ENCODE data around the gene TMEM53. TPM values are rescaled to one million over a fixed set of nuclear protein-coding genes. Genes with fewer than 3 reads are reported as not detected.
A peak's percentile ranks its signal among the peaks of the same experiment; 100 is the strongest.
"Not testable (repeated sequence)": the region's sequence is repeated elsewhere in the genome, so short reads cannot be mapped to it uniquely, and the experiment has no call there.

Gene TMEM53
- total and polyA plus RNA-seq, 5 donors: 12.0 to 16.8 (median 13.3) TPM

DNA sequence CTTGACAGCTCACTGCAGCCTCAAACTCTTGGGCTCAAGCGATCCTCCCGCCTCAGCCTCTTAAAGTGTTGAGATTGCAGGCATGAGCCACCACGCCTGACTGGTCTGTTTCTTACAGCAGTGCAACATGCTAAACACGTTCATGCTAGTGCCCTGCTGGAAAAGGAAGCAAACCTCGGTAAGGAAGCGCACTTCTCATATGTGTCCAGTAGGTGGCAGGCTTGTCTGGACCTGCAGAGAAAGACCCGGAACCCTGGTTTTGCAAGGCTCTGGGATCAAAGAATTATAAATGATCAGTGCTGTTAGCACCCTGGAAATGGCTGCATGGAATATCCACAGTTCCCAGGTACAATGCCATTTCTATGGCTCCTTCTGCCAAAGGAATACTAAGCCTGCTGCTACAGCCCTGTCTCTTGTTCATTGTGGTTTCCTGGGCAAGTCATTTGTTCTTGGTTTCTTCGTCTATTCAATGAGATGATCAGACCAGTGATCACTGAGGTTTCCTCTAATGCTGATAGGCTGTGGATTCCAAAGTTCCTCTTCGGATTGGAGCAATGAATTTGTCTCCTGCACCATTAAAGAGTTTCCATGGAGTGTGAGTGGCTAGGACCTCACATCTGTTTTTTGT, 40.8 kb upstream of the TMEM53 start:
- H3K4me3 ChIP-seq (ENCODE audit: low read length): no peak overlapping the region
- WGBS: 9% methylated on average over 9 of the region's 9 CpGs
- no peaks in the 10 kb centered on the region for H3K27me3 ChIP-seq (ENCODE audit: control insufficient read depth, insufficient read depth)
- no peaks in the 10 kb centered on the region for H3K9me3 ChIP-seq (ENCODE audit: control insufficient read depth, low read length)
- no peak overlapping the region for H3K27ac ChIP-seq (ENCODE audit: low read length)
- ATAC-seq: peak; percentile 77 to 82
- no peaks in the 10 kb centered on the region for H3K4me1 ChIP-seq (ENCODE audit: control insufficient read depth, insufficient read depth, low read length)
- intact Hi-C loops (cut with DNase I): no loop called here
- DNase-seq: peak in 2 of 3 donors; percentile 37 to 62

- H3K27ac ChIP-seq (ENCODE audit: low read length): no peak overlapping the region
- no peak for ATAC-seq
- WGBS: 90% methylated on average over 7 of the region's 7 CpGs
- no peaks in the 10 kb centered on the region for H3K9me3 ChIP-seq (ENCODE audit: control insufficient read depth, low read length)
- DNase-seq: no peak
- no peaks in the 10 kb centered on the region for H3K4me1 ChIP-seq (ENCODE audit: control insufficient read depth, insufficient read depth, low read length)
- H3K27me3 ChIP-seq (ENCODE audit: control insufficient read depth, insufficient read depth): no peaks in the 10 kb centered on the region
- no peak overlapping the region for H3K4me3 ChIP-seq (ENCODE audit: low read length)
- intact Hi-C loops (cut with DNase I): no loop called here
Observed at GRCh38 chr1:44714532-44714931, 40.3 kb upstream of the TMEM53 start.

DNA sequence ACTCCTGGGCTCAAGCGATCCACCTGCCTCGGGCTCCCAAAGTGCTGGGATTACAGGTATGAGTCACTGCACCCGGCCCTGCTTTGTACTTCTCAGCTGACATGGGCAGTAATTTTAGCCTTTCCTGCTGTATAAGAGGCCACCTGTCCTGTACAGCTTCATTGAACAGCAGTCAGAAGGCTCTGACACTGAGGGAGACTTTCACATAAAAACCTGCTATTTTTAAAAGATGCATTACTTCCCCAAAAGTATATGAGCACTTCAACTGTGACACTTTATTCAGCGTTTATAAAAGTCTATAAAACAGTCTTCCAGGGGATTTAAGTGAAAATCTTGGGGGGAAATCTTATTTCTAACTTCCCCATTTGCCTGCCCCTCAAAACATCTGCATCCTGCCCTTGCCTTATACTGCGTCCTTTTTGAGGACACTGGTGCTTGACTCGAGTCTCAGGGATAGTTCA, 39.1 kb upstream of the TMEM53 start:
- DNase-seq (no peak), ATAC-seq (no peak)
- no peak overlapping the region for H3K27ac ChIP-seq (ENCODE audit: low read length)
- H3K9me3 ChIP-seq (ENCODE audit: control insufficient read depth, low read length): no peaks in the 10 kb centered on the region
- intact Hi-C loops (cut with DNase I): no loop called here
- no peaks in the 10 kb centered on the region for H3K27me3 ChIP-seq (ENCODE audit: control insufficient read depth, insufficient read depth)
- no peak overlapping the region for H3K4me3 ChIP-seq (ENCODE audit: low read length)
- WGBS: 68% methylated on average over 6 of the region's 6 CpGs
- no peaks in the 10 kb centered on the region for H3K4me1 ChIP-seq (ENCODE audit: control insufficient read depth, insufficient read depth, low read length)

GRCh38 chr1:44707959-44708831, 33.9 kb upstream of the TMEM53 start:
- H3K4me3 ChIP-seq (ENCODE audit: low read length): no peak overlapping the region
- H3K9me3 ChIP-seq (ENCODE audit: control insufficient read depth, low read length): no peaks in the 10 kb centered on the region
- H3K4me1 ChIP-seq (ENCODE audit: control insufficient read depth, insufficient read depth, low read length): no peaks in the 10 kb centered on the region
- DNase-seq: peak in 1 of 3 donors; percentile 26
- peak; percentile 78 to 84 for ATAC-seq
- 36% methylated on average over 15 of the region's 15 CpGs for WGBS
- H3K27ac ChIP-seq (ENCODE audit: low read length): no peak overlapping the region
- intact Hi-C loops (cut with DNase I): no loop called here
- H3K27me3 ChIP-seq (ENCODE audit: control insufficient read depth, insufficient read depth): no peaks in the 10 kb centered on the region

DNA sequence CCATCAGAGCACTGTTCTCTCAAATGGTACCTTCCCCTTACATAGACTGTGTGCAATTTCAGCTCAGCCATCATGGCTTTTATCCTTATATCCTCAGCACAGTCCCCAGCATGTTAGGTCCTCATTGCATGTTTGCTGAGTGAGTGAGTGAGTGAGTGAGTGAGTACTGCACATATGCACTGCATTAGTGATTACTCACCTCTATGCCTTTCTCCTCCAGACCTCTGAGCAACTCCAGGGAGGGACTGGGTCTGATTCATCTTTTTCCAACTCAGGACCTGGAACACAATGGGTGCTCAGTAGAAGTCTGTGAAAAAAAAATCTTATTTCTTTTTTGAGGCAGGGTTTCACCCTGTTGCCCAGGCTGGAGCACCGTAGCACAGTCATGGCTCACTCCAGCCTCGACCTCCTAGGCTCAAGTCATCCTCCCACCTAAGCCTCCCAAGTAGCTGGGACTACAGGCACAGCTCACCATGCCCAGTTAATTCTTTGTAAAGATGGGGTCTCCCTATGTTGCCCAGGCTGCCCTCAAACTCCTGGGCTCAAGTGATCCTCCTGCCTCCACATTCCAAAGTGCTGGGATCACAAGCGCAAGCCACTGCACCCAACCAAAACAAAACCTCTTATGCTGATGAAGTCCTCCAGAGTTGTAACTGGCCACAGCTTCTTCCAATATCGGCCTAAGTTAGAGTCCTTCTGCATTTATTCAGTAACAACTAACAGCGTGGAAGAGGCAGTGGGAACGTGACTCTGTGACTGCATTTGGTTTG, 33.0 kb upstream of the TMEM53 start:
- H3K27me3 ChIP-seq (ENCODE audit: control insufficient read depth, insufficient read depth): no peaks in the 10 kb centered on the region
- no peaks in the 10 kb centered on the region for H3K9me3 ChIP-seq (ENCODE audit: control insufficient read depth, low read length)
- peak in 1 of 2 donors; percentile 9 for ATAC-seq
- H3K4me1 ChIP-seq (ENCODE audit: control insufficient read depth, insufficient read depth, low read length): no peaks in the 10 kb centered on the region
- WGBS: 87% methylated on average over 6 of the region's 6 CpGs
- no peak overlapping the region for H3K27ac ChIP-seq (ENCODE audit: low read length)
- intact Hi-C loops (cut with DNase I): no loop called here
- H3K4me3 ChIP-seq (ENCODE audit: low read length): no peak overlapping the region
- no peak for DNase-seq

DNA sequence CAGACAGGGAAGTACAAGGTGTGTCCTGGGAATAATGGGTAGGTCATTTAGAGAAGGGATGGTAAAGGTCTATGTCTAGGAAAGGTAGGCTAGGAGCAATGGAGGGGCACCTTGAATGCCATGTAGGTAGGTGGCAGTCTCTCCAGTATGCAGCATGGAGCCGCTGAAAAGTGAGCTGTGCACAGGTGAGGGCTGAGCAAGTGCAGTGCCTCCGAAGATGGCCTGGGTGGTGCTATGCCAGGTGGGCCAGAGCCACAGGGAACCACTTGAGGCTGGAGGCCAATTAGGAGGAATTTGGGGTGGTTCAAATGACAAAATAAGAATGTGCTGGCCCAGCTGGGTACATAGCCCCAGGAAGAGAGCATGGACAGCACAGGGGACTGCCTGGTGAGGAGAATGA, 31.7 kb upstream of the TMEM53 start:
- no peaks in the 10 kb centered on the region for H3K9me3 ChIP-seq (ENCODE audit: control insufficient read depth, low read length)
- H3K4me3 ChIP-seq (ENCODE audit: low read length): no peak overlapping the region
- no peak overlapping the region for H3K27ac ChIP-seq (ENCODE audit: low read length)
- H3K4me1 ChIP-seq (ENCODE audit: control insufficient read depth, insufficient read depth, low read length): no peaks in the 10 kb centered on the region
- peak in 1 of 2 donors; percentile 52 for ATAC-seq
- H3K27me3 ChIP-seq (ENCODE audit: control insufficient read depth, insufficient read depth): no peaks in the 10 kb centered on the region
- DNase-seq: no peak
- intact Hi-C loops (cut with DNase I): no loop called here
- 85% methylated on average over 2 of the region's 2 CpGs for WGBS

DNA sequence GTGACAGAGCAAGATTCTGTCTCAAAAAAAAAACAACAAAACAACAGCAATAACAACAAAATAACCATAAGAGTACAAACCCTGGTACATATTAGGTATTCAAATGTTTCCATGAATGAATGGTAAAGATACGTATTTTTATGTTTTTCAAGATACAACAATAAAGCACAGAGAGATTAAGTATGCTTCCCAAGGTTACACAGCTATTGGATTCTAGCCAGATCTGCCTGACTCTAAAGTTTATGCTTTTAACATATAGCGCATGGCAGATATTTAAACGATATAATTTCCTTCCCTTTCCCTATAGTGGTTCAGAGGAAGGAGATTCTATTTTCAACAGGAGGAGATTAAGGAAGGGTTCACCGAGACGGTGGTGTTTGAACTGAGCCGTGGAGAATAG, 31.2 kb upstream of the TMEM53 start:
- 72% methylated on average over 6 of the region's 6 CpGs for WGBS

DNA sequence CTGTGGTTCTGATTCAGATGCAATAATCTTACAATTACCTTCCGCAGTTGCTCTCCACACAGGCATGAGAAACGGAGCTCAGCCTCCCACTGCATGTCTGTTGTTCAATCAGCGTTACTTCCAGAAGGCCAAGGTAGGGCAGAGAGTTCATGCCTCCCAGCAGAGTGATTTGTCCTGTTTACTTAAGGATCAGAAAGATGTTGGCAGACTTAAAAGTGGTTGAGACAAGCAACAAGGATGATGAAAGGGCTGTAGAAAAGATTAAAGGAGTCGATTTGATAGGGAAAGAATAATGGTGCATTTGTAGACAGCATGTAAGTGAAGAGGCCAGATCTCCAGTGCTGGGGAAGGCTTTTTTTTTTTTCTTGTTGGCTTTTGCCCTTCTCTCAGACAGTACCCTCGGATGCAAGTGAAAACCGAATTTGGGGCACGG, 26.9 kb upstream of the TMEM53 start:
- no peak for ATAC-seq
- intact Hi-C loops (cut with DNase I): no loop called here
- 78% methylated on average over 7 of the region's 7 CpGs for whole genome bisulfite sequencing

More for the DNA sequence above, 31.2 kb upstream of the TMEM53 start:
- no peak overlapping the region for H3K27ac ChIP-seq (ENCODE audit: low read length)
- no peaks in the 10 kb centered on the region for H3K4me1 ChIP-seq (ENCODE audit: control insufficient read depth, insufficient read depth, low read length)
- no peaks in the 10 kb centered on the region for H3K9me3 ChIP-seq (ENCODE audit: control insufficient read depth, low read length)
- intact Hi-C loops (cut with DNase I): no loop called here
- ATAC-seq: no peak
- no peak for DNase-seq
- H3K4me3 ChIP-seq (ENCODE audit: low read length): no peak overlapping the region
- H3K27me3 ChIP-seq (ENCODE audit: control insufficient read depth, insufficient read depth): no peaks in the 10 kb centered on the region

GRCh38 chr1:44700573-44700972, 26.3 kb upstream of the TMEM53 start:
- intact Hi-C loops (cut with DNase I): no loop called here
- no peaks in the 10 kb centered on the region for H3K27me3 ChIP-seq (ENCODE audit: control insufficient read depth, insufficient read depth)
- no peaks in the 10 kb centered on the region for H3K9me3 ChIP-seq (ENCODE audit: control insufficient read depth, low read length)
- DNase-seq: no peak
- WGBS: 86% methylated on average over 1 of the region's 1 CpG
- no peaks in the 10 kb centered on the region for H3K4me1 ChIP-seq (ENCODE audit: control insufficient read depth, insufficient read depth, low read length)
- no peak overlapping the region for H3K4me3 ChIP-seq (ENCODE audit: low read length)
- no peak overlapping the region for H3K27ac ChIP-seq (ENCODE audit: low read length)
- ATAC-seq: no peak

More for the DNA sequence above, 26.9 kb upstream of the TMEM53 start:
- no peak for DNase-seq
- Histone ChIP-seq H3K27ac (ENCODE audit: low read length) (no peak overlapping the region), H3K27me3 (ENCODE audit: control insufficient read depth, insufficient read depth) (no peaks in the 10 kb centered on the region), H3K4me1 (ENCODE audit: control insufficient read depth, insufficient read depth, low read length) (no peaks in the 10 kb centered on the region), H3K9me3 (ENCODE audit: control insufficient read depth, low read length) (no peaks in the 10 kb centered on the region), H3K4me3 (ENCODE audit: low read length) (no peak overlapping the region)

GRCh38 chr1:44699375-44699774, 25.1 kb upstream of the TMEM53 start:
- 90% methylated on average over 9 of the region's 9 CpGs for WGBS
- DNase-seq; H3K9me3 ChIP-seq (ENCODE audit: control insufficient read depth, low read length); H3K27me3 ChIP-seq (ENCODE audit: control insufficient read depth, insufficient read depth); H3K27ac ChIP-seq (ENCODE audit: low read length); H3K4me3 ChIP-seq (ENCODE audit: low read length); H3K4me1 ChIP-seq (ENCODE audit: control insufficient read depth, insufficient read depth, low read length); ATAC-seq; intact Hi-C loops (cut with DNase I): not testable (repeated sequence)

- ATAC-seq (no peak), DNase-seq (no peak)
- 90% methylated on average over 3 of the region's 3 CpGs for WGBS
- intact Hi-C loops (cut with DNase I): no loop called here
- H3K4me1 ChIP-seq (ENCODE audit: control insufficient read depth, insufficient read depth, low read length): no peaks in the 10 kb centered on the region
- H3K27ac ChIP-seq (ENCODE audit: low read length): no peak overlapping the region
- H3K27me3 ChIP-seq (ENCODE audit: control insufficient read depth, insufficient read depth): no peaks in the 10 kb centered on the region
- H3K9me3 ChIP-seq (ENCODE audit: control insufficient read depth, low read length): no peaks in the 10 kb centered on the region
- no peak overlapping the region for H3K4me3 ChIP-seq (ENCODE audit: low read length)
Observed at GRCh38 chr1:44698138-44698537, 23.9 kb upstream of the TMEM53 start.

All from right cardiac atrium (tissue), 5 donors.